GM12878 (cell line): ENCODE results near the gene PRX. TPM values are rescaled to one million over a fixed set of nuclear protein-coding genes. Genes with fewer than 3 reads are reported as not detected.

Experiments used
- ATAC-seq: fragments of 200-7000 bp; cut with Tn5 transposase; 3 replicates; pipeline ENCODE4 v1.9.1; 2020; ENCODE audit warnings: mild to moderate bottlenecking, moderate library complexity
- BruUV-seq: library from RNA; stranded (reverse); fragments of 400-500 nt; replicated peaks from 2 replicates; lab custom pipeline; 2021; lab: Mats Ljungman, UMichigan
- CTCF ChIA-PET: fragments of 300-600 bp; sonication (Branson Sonifier 250); formaldehyde crosslinking; extraction: SDS; loops from one replicate; lab custom pipeline; 2021; ENCODE audit warnings: inconsistent platforms; lab: Yijun Ruan, JAX
- POLR2A ChIA-PET: fragments of 350-600 bp; formaldehyde crosslinking; extraction: SDS; loops from one replicate; lab custom pipeline; 2021; ENCODE audit warnings: inconsistent platforms; lab: Charles Lee
- RAD21 ChIA-PET: fragments of 300-600 bp; sonication (Branson Sonifier 250); formaldehyde crosslinking; loops from one replicate; lab custom pipeline; 2023; ENCODE audit warnings: antibody characterized with exemption; ENCODE audit not compliant: unreplicated experiment; lab: Charles Lee
- SMC1A ChIA-PET: fragments of 300-600 bp; sonication (Branson Sonifier 250); formaldehyde crosslinking; loops from one replicate; lab custom pipeline; 2023; ENCODE audit not compliant: unreplicated experiment, uncharacterized antibody; lab: Charles Lee
- DNase-seq: peaks from one replicate; pipeline ENCODE4 v3.0.0-alpha.2; 2011; ENCODE audit warnings: low read depth, low spot score
- FAIRE-seq: peaks from 3 replicates; lab custom pipeline; 2011; peaks lifted over from hg19 to GRCh38; lab: Jason Lieb, UNC
- H2AFZ ChIP-seq: 2 replicates; pipeline ENCODE4 v1.6.0; 2011; ENCODE audit warnings: low read depth, low read length, control low read depth; ENCODE audit not compliant: control insufficient read depth
- H3K27ac ChIP-seq: 2 replicates; pipeline ENCODE4 v1.5.1; 2011; ENCODE audit warnings: control low read depth; ENCODE audit not compliant: control insufficient read depth, insufficient read depth
- H3K27me3 ChIP-seq, 2 experiments: replicated peaks in 1 of 2; 2 replicates each; pipeline versions ENCODE4 v1.6.0 to v1.6.1; 2011; ENCODE audit warnings: low read length in 1 of 2; ENCODE audit not compliant: control insufficient read depth in 2 of 2, insufficient read depth in 2 of 2
- H3K36me3 ChIP-seq, 2 experiments: 2 replicates each; pipeline ENCODE4 v1.5.1; 2011; ENCODE audit warnings: low read length in 1 of 2; ENCODE audit not compliant: control insufficient read depth in 2 of 2, insufficient read depth in 2 of 2
- H3K4me1 ChIP-seq: 2 replicates; pipeline ENCODE4 v1.6.1; 2011; ENCODE audit warnings: mild to moderate bottlenecking, low read length, moderate library complexity, mixed read lengths; ENCODE audit not compliant: control insufficient read depth, insufficient read depth
- H3K4me2 ChIP-seq: 2 replicates; pipeline ENCODE4 v1.6.0; 2011; ENCODE audit warnings: control low read depth; ENCODE audit not compliant: control insufficient read depth, insufficient read depth
- H3K4me3 ChIP-seq: fragments of 200-600 bp; sonication (generic); 2 replicates; pipeline ENCODE4 v1.5.1; 2016
- H3K79me2 ChIP-seq: 2 replicates; pipeline ENCODE4 v1.6.0; 2011; ENCODE audit warnings: low read length; ENCODE audit not compliant: control insufficient read depth, insufficient read depth
- H3K9ac ChIP-seq: 2 replicates; pipeline ENCODE4 v1.8.0; 2011; ENCODE audit warnings: low read length, control low read depth, mixed read lengths; ENCODE audit not compliant: control insufficient read depth, insufficient read depth
- H3K9me3 ChIP-seq: replicated peaks from 3 replicates; pipeline ENCODE4 v1.5.1; 2011; ENCODE audit warnings: mild to moderate bottlenecking, low read length; ENCODE audit not compliant: control insufficient read depth, insufficient read depth
- H4K20me1 ChIP-seq: 2 replicates; pipeline ENCODE4 v1.6.0; 2011; ENCODE audit not compliant: control insufficient read depth, insufficient read depth
- DPF2 ChIP-seq: fragments of 450-650 bp; IDR thresholded peaks from 2 replicates; pipeline ENCODE4 v1.6.1; 2017; ENCODE audit warnings: mild to moderate bottlenecking
- ELK1 ChIP-seq: IDR thresholded peaks from 2 replicates; pipeline ENCODE4 v1.6.1; 2012; ENCODE audit warnings: low read depth, low read length, improper control_type of control experiment
- EP300 ChIP-seq, 2 experiments: fragments of 150-350 bp in 1 of 2; IDR thresholded peaks; 2 replicates each; pipeline ENCODE4 v1.6.1; 2011 to 2012; ENCODE audit warnings: low read depth in 2 of 2, low read length in 2 of 2, borderline replicate concordance in 1 of 2, improper control_type of control experiment in 1 of 2, inconsistent platforms in 1 of 2; ENCODE audit not compliant: control insufficient read depth in 1 of 2
- FOXK2 ChIP-seq: fragments of 450-650 bp; IDR thresholded peaks from 2 replicates; pipeline ENCODE4 v1.6.1; 2017; ENCODE audit warnings: mild to moderate bottlenecking, moderate library complexity
- IKZF1 ChIP-seq: fragments of 450-650 bp; conservative IDR thresholded peaks from 2 replicates; pipeline ENCODE4 v1.6.1; 2017; ENCODE audit warnings: antibody characterized with exemption, mild to moderate bottlenecking
- NR2C1 ChIP-seq: fragments of 450-650 bp; IDR thresholded peaks from 2 replicates; pipeline ENCODE4 v1.6.1; 2017; ENCODE audit warnings: antibody characterized with exemption, mild to moderate bottlenecking, moderate library complexity
- NR2F1 ChIP-seq: fragments of 450-650 bp; conservative IDR thresholded peaks from 2 replicates; pipeline ENCODE4 v1.6.1; 2017; ENCODE audit warnings: mild to moderate bottlenecking
- TCF3 ChIP-seq: IDR thresholded peaks from 2 replicates; pipeline ENCODE4 v1.6.1; 2012; ENCODE audit warnings: low read depth, mild to moderate bottlenecking, low read length, borderline replicate concordance; ENCODE audit not compliant: insufficient read depth
- USF1 ChIP-seq: IDR thresholded peaks from 2 replicates; pipeline ENCODE4 v1.6.1; 2011; ENCODE audit warnings: borderline replicate concordance, low read depth, mild to moderate bottlenecking, moderate library complexity, mixed read lengths, low read length; ENCODE audit not compliant: insufficient read depth; ENCODE audit errors: extremely low read length
- ZBTB4 ChIP-seq: fragments of 450-650 bp; formaldehyde crosslinking; IDR thresholded peaks from 2 replicates; pipeline ENCODE4 v1.4.0; 2022; ENCODE audit warnings: mild to moderate bottlenecking, moderate library complexity
- ZNF217 ChIP-seq: fragments of 450-650 bp; IDR thresholded peaks from 2 replicates; pipeline ENCODE4 v1.6.1; 2017; ENCODE audit warnings: antibody characterized with exemption, mild to moderate bottlenecking
- WGBS: methylation state at CpG from one replicate; pipeline ENCODE4 v1.1.6; 2016; ENCODE audit warnings: low lambda C conversion rate; ENCODE audit not compliant: insufficient replicate concordance, insufficient coverage; ENCODE audit errors: missing lambda C conversion rate; 5-methylcytosine and 5-hydroxymethylcytosine counted together
- in situ Hi-C: fragments of 300-500 bp; cut with MboI; formaldehyde crosslinking; loops from 9 replicates; pipeline ENCODE4 v1.14.3; 2018; ENCODE audit warnings: mixed read lengths
- intact Hi-C: fragments of 100-400 bp; cut with micrococcal nuclease; formaldehyde crosslinking; loops from one replicate; pipeline ENCODE4 v1.14.2; 2022; ENCODE audit not compliant: unreplicated experiment
- polyA plus RNA-seq, 11 experiments: library from polyadenylated mRNA; depleted of rRNA in 4 of 11; unstranded in 6 of 11; stranded (reverse) in 5 of 11; fragments of >200 nt; fragmentation: Nextera tagmentation in 4 of 11; fragmentation: Illumina TruSeq in 1 of 11; extraction: Ambion mirVana in 4 of 11; extraction: Trizol in 1 of 11; gene quantifications; 1 replicate in 1 of 11; 2 replicates in 10 of 11; pipeline versions ENCODE4 v1.2.1 to v1.2.3, GENCODE V29; 2011 to 2016; ENCODE audit warnings: inconsistent platforms in 2 of 11, missing spikeins in 2 of 11, low read depth in 1 of 11
- total RNA-seq, 4 experiments: library from RNA; depleted of rRNA in 3 of 4; stranded (reverse); fragments of >200 nt in 3 of 4; fragmentation: Illumina TruSeq in 1 of 4; extraction: Trizol in 1 of 4; gene quantifications; 2 replicates each; pipeline versions ENCODE4 v1.2.1 to v1.2.3, GENCODE V29; 2013 to 2021

The PRX gene
- total and polyA plus RNA-seq, 10 of the 15 experiments (the other 5 are each of a cell fraction or from before 2014, with no cell fraction given): 0.02 to 1.4 (median 0.54) TPM; not detected in 1

GRCh38 chr19:40425450-40426287 lies 12.5 kb upstream of the PRX start, which contains the start of gene SERTAD1:
SERTAD1 (minus strand) TSS chr19:40425992; CDS start chr19:40423546, 2,446 bp downstream.
- intact Hi-C loops: loop anchor here (1.0 kb wide), 1 partner anchor 19 kb away; the partner anchor contains the start of gene SERTAD3
- peak; percentile 96 for DNase-seq
- ChIA-PET CTCF (interaction anchor here (0.6 to 7.1 kb wide), 16 partner anchors 8 to 1448 kb away, joined by 3 to 67 read pairs (median 4); partner anchors contain the start of genes BLVRB and SERTAD3), RAD21 (interaction anchor here (0.5 to 2.3 kb wide), 16 partner anchors 9 to 178 kb away, joined by 3 to 25 read pairs (median 4); partner anchors contain the start of genes BLVRB, PLD3 and SERTAD3), POLR2A (interaction anchor here (0.5 to 5.5 kb wide), 20 partner anchors 9 to 1562 kb away, joined by 3 to 55 read pairs (median 6); partner anchors contain the start of genes BLVRB, C19orf47, PLD3 and SERTAD3), SMC1A (interaction anchor here (0.7 to 2.2 kb wide), 8 partner anchors 9 to 96 kb away, joined by 3 to 22 read pairs (median 5); partner anchors contain the start of gene SERTAD3)
- FAIRE-seq: peak; percentile 99
- no peaks in the 10 kb centered on the region for H3K9me3 ChIP-seq
- no peaks in the 10 kb centered on the region for H4K20me1 ChIP-seq
- no peaks in the 10 kb centered on the region for H3K27me3 ChIP-seq
- H2AFZ ChIP-seq: peak within 1 kb of the TSS; percentile 93
- no peaks in the 10 kb centered on the region for H3K4me1 ChIP-seq
- peak within 1 kb of the TSS; percentile 74 for H3K9ac ChIP-seq
- ATAC-seq: peak; percentile 90
- TSS peak; percentile 85 for BruUV-seq
- peaks cover 27% of the 10 kb centered on the region for H3K79me2 ChIP-seq
- in situ Hi-C loops: no loop called here
- peaks cover 0 to 6% of the 10 kb centered on the region in 2 experiments; a peak in 2 of 4 replicates for H3K36me3 ChIP-seq
- H3K4me2 ChIP-seq: peak within 1 kb of the TSS; percentile 85
- peak within 1 kb of the TSS; percentile 84 for H3K27ac ChIP-seq
- under 1% methylated on average over 50 of the region's 75 CpGs for WGBS
- peak within 1 kb of the TSS; percentile 97 for H3K4me3 ChIP-seq
- TF ChIP-seq USF1: no peak
- TF ChIP-seq ZNF217: peak; percentile 82; the same call in 1 of the 2 replicates
- TF ChIP-seq EP300 (IDR thresholded peaks at IDR 0.05; ENCODE audit: borderline replicate concordance in 1 of 2, control insufficient read depth in 1 of 2, low read depth in 2 of 2, low read length in 2 of 2): no peak
- no peak for TF ChIP-seq ELK1
- peak; percentile 76 for TF ChIP-seq IKZF1
- TF ChIP-seq TCF3: peak; percentile 65; the same call in 1 of the 2 replicates
- TF ChIP-seq DPF2: peak; percentile 80
- TF ChIP-seq ZBTB4 (CRISPR knock-in tag): no peak
- no peak for TF ChIP-seq FOXK2
- TF ChIP-seq NR2F1: peak; percentile 98
- peak; percentile 26; the same call in 1 of the 2 replicates for TF ChIP-seq NR2C1
